Measurements from ENCODE around the gene SLC6A13. TPM values are rescaled to one million over a fixed set of nuclear protein-coding genes. Genes with fewer than 3 reads are reported as not detected.
A peak's percentile ranks its signal among the peaks of the same experiment; 100 is the strongest.
"Not testable (repeated sequence)": the region's sequence is repeated elsewhere in the genome, so short reads cannot be mapped to it uniquely, and the experiment has no call there.

The SLC6A13 gene
- total RNA-seq (1 to 10 TPM in 1 of 4 donors, under 1 TPM in 2, not detected in 1; 0.47 to 1.6 (median 0.53) TPM), polyA plus RNA-seq (under 1 TPM; 0.07 to 0.52 (median 0.08) TPM)
- long read RNA-seq, donor 1, result 0 reads
- long read RNA-seq, donor 2, partial matches to known transcripts, result 1 of 1 reads
- long read RNA-seq, donor 2, other reads (novel, unspliced or antisense), result 0 of 1 reads

DNA sequence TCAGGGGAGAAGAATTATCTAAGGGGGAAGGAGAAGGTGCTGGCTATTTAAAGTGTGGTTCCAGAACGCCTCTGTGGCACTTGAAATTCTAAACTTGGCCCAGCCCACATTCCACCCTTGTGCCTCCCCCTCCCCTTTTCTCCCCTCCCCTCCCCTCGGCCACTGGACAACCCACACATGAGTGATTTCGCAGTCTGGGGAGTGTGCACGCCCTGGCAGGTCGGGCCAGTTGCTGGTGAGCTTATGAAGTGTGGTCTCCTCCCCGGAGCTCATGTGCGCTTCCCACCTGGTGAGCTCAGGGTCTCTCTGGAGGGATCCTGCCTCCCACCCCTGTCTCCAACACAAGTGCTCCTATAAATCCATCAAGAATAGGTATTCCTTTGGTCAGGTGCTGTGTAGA lies at the start of gene SLC6A13:
SLC6A13 (minus strand) TSS at position 20 of the 400 bp plus-strand sequence. CDS start 2,784 bp downstream, outside the sequence.
- H3K36me3 ChIP-seq (ENCODE audit: insufficient read depth in 1 of 2, low read depth in 1 of 2), result no peaks in the 10 kb centered on the region
- H3K9me3 ChIP-seq, result no peaks in the 10 kb centered on the region
- no peak within 1 kb of the TSS for H3K27ac ChIP-seq
- TF ChIP-seq CTCF (IDR thresholded peaks at IDR 0.05), result no peak
- intact Hi-C loops (cut with DNase I), result no loop called here
- H3K4me1 ChIP-seq, result no peaks in the 10 kb centered on the region
- 17 to 20% (median 19%) methylated on average over 7 of the region's 7 CpGs for WGBS, 3 donors
- ATAC-seq (peak in 3 of 4 donors; percentile 56 to 65 (median 62)), DNase-seq (no peak)
- H3K27me3 ChIP-seq (ENCODE audit: insufficient read depth in 3 of 3, low read length in 2 of 3), result peaks cover 0 to 3% (median under 1%) of the 10 kb centered on the region in 3 donors
- H3K4me3 ChIP-seq, result no peak within 1 kb of the TSS

DNA sequence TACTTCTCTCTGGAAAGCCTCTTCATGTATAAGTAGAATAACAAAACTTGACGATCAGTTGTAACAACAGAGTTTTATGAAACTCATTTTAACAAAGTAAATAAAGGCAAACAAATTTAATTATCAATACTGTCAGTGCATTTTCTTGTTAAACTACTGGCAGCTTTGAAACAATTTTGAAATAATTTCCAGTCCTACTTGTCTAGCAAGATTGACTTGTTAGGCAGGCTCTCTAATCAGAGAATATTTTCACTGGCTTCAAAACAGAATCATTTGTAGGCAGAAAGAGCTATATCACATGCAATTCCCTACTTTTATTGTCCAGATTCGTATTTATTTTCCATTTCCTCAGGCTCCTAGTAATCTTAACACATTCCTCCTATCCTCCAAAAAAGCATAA lies 45.9 kb upstream of the SLC6A13 start:
- H3K4me3 ChIP-seq, result no peak overlapping the region
- H3K9me3 ChIP-seq, result no peaks in the 10 kb centered on the region
- TF ChIP-seq CTCF (IDR thresholded peaks at IDR 0.05), result no peak
- H3K27me3 ChIP-seq (ENCODE audit: insufficient read depth in 3 of 3, low read length in 2 of 3), result no peaks in the 10 kb centered on the region
- intact Hi-C loops (cut with DNase I), result loop anchor here in 1 of 2 donors (10.0 kb wide), 1 partner anchor 46 kb away; no protein-coding TSS in a partner anchor
- H3K4me1 ChIP-seq, result no peaks in the 10 kb centered on the region
- WGBS, 3 donors, result 85 to 94% (median 87%) methylated on average over 2 of the region's 2 CpGs
- no peak overlapping the region for H3K27ac ChIP-seq
- no peak for ATAC-seq
- no peak for DNase-seq
- H3K36me3 ChIP-seq (ENCODE audit: insufficient read depth in 1 of 2, low read depth in 1 of 2), result peaks cover 17 to 99% of the 10 kb centered on the region in 2 donors

- peaks cover 10 to 93% of the 10 kb centered on the region in 2 donors for H3K36me3 ChIP-seq (ENCODE audit: insufficient read depth in 1 of 2, low read depth in 1 of 2)
- H3K4me1 ChIP-seq, result no peaks in the 10 kb centered on the region
- no peaks in the 10 kb centered on the region for H3K27me3 ChIP-seq (ENCODE audit: insufficient read depth in 3 of 3, low read length in 2 of 3)
- H3K9me3 ChIP-seq, result peaks cover 2% of the 10 kb centered on the region
- H3K4me3 ChIP-seq, result no peak overlapping the region
- DNase-seq (no peak), ATAC-seq (no peak)
- intact Hi-C loops (cut with DNase I), result loop anchor here in 1 of 2 donors (10.0 kb wide), 1 partner anchor 47 kb away; no protein-coding TSS in a partner anchor
- no peak overlapping the region for H3K27ac ChIP-seq
- no peak for TF ChIP-seq CTCF (IDR thresholded peaks at IDR 0.05)
- WGBS, 3 donors, result 87 to 92% (median 89%) methylated on average over 10 of the region's 10 CpGs
These were observed 44.8 kb upstream of the SLC6A13 start for GRCh38 chr12:307406-307805.

GRCh38 chr12:304805-305204 lies 42.2 kb upstream of the SLC6A13 start:
- 86 to 90% (median 88%) methylated on average over 5 of the region's 5 CpGs for WGBS, 3 donors
- Histone ChIP-seq H3K27me3 (ENCODE audit: insufficient read depth in 3 of 3, low read length in 2 of 3) (no peaks in the 10 kb centered on the region), H3K4me1 (no peaks in the 10 kb centered on the region), H3K4me3 (no peak overlapping the region), H3K9me3 (peaks cover 5% of the 10 kb centered on the region), H3K36me3 (ENCODE audit: insufficient read depth in 1 of 2, low read depth in 1 of 2) (peaks cover 8 to 67% of the 10 kb centered on the region in 2 donors), H3K27ac (no peak overlapping the region)
- TF ChIP-seq CTCF (IDR thresholded peaks at IDR 0.05), result no peak
- intact Hi-C loops (cut with DNase I), result loop anchor here in 1 of 2 donors (10.0 kb wide), 1 partner anchor 50 kb away; no protein-coding TSS in a partner anchor
- DNase-seq (no peak), ATAC-seq (no peak)

DNA sequence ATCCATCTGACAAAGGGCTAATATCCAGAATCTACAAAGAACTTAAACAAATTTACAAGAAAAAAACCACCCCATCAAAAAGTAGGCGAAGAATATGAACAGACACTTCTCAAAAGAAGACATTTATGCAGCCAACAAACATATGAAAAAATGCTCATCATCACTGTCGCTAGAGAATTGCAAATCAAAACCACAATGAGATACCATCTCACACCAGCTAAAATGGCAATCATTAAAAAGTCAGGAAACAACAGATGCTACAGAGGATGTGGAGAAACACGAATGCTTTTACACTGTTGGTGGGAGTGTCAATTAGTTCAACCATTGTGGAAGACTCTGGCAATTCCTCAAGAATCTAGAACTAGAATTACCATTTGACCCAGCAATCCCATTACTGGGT lies 40.1 kb upstream of the SLC6A13 start:
- not testable (repeated sequence) for H3K9me3 ChIP-seq; H3K4me3 ChIP-seq; H3K27ac ChIP-seq; DNase-seq; H3K4me1 ChIP-seq; H3K27me3 ChIP-seq (ENCODE audit: insufficient read depth in 3 of 3, low read length in 2 of 3); ATAC-seq
- 84 to 91% (median 86%) methylated on average over 3 of the region's 3 CpGs for WGBS, 3 donors
- intact Hi-C loops (cut with DNase I), result loop anchor here in 1 of 2 donors (10.0 kb wide), 1 partner anchor 52 kb away; no protein-coding TSS in a partner anchor
- H3K36me3 ChIP-seq (ENCODE audit: insufficient read depth in 1 of 2, low read depth in 1 of 2), result peaks cover 2 to 58% of the 10 kb centered on the region in 2 donors

DNA sequence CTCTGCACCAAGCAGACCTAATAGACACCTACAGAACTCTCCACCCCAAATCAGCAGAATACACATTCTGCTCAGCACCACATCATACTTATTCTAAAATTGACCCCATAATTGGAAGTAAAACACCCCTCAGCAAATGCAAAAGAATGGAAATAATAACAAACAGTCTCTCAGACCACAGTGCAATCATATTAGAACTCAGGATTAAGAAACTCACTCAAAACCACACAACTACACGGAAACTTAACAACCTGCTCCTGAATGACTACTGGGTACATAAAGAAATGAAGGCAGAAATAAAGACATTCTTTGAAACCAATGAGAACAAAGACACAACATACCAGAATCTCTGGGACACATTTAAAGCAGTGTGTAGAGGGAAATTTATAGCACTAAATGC lies 37.5 kb upstream of the SLC6A13 start:
- H3K27ac ChIP-seq; H3K4me1 ChIP-seq; ATAC-seq; H3K9me3 ChIP-seq; H3K27me3 ChIP-seq (ENCODE audit: insufficient read depth in 3 of 3, low read length in 2 of 3); H3K4me3 ChIP-seq; DNase-seq: not testable (repeated sequence)
- 94 to 100% (median 98%) methylated on average over 1 of the region's 1 CpG for WGBS, 3 donors
- peaks cover 0 to 56% of the 10 kb centered on the region in 2 donors for H3K36me3 ChIP-seq (ENCODE audit: insufficient read depth in 1 of 2, low read depth in 1 of 2)
- intact Hi-C loops (cut with DNase I), result loop anchor here in 1 of 2 donors (10.0 kb wide), 1 partner anchor 55 kb away; no protein-coding TSS in a partner anchor

- WGBS, 3 donors, result 84 to 98% (median 88%) methylated on average over 5 of the region's 5 CpGs
- H3K27me3 ChIP-seq (ENCODE audit: insufficient read depth in 3 of 3, low read length in 2 of 3); H3K27ac ChIP-seq; intact Hi-C loops (cut with DNase I); ATAC-seq; DNase-seq; H3K9me3 ChIP-seq; H3K4me1 ChIP-seq; H3K4me3 ChIP-seq: not testable (repeated sequence)
- H3K36me3 ChIP-seq (ENCODE audit: insufficient read depth in 1 of 2, low read depth in 1 of 2), result peaks cover 0 to 56% of the 10 kb centered on the region in 2 donors
These were observed 36.9 kb upstream of the SLC6A13 start for GRCh38 chr12:299511-299910.

GRCh38 chr12:298059-298458 lies 35.4 kb upstream of the SLC6A13 start:
- H3K27ac ChIP-seq; H3K4me1 ChIP-seq; ATAC-seq; H3K4me3 ChIP-seq; intact Hi-C loops (cut with DNase I); H3K27me3 ChIP-seq (ENCODE audit: insufficient read depth in 3 of 3, low read length in 2 of 3); H3K9me3 ChIP-seq: not testable (repeated sequence)
- peaks cover 0 to 56% of the 10 kb centered on the region in 2 donors for H3K36me3 ChIP-seq (ENCODE audit: insufficient read depth in 1 of 2, low read depth in 1 of 2)
- DNase-seq, result peak in 1 of 2 donors; percentile 54
- WGBS, 3 donors, result 93 to 96% (median 94%) methylated on average over 8 of the region's 8 CpGs
